HepG2 (cell line): Measurements from ENCODE around the gene AHSG. TPM values are rescaled to one million over a fixed set of nuclear protein-coding genes. Genes with fewer than 3 reads are reported as not detected.

ENCODE experiments used
- ARNT ChIP-seq: fragments of 450-650 bp; IDR thresholded peaks from 2 replicates; pipeline ENCODE4 v1.6.1; 2017
- PCBP1 ChIP-seq: fragments of 200-400 bp; formaldehyde crosslinking; IDR thresholded peaks from 2 replicates; pipeline ENCODE4 v1.6.1; 2017; ENCODE audit warnings: mild to moderate bottlenecking, low read depth, low read length, borderline replicate concordance
- SOX5 ChIP-seq: IDR thresholded peaks from 2 replicates; pipeline ENCODE4 v1.6.1; 2016; ENCODE audit warnings: borderline replicate concordance
- U2AF2 ChIP-seq: fragments of 200-400 bp; formaldehyde crosslinking; IDR thresholded peaks from 2 replicates; pipeline ENCODE4 v1.6.1; 2017; ENCODE audit warnings: low read depth, mild to moderate bottlenecking, low read length
- ZNF746 ChIP-seq: sonication (generic); formaldehyde crosslinking; IDR thresholded peaks from 2 replicates; pipeline ENCODE4 v1.8.0; 2022; ENCODE audit warnings: mild to moderate bottlenecking, missing genetic modification reagents
- polyA plus RNA-seq, 8 experiments: library from polyadenylated mRNA; depleted of rRNA in 3 of 8; stranded (reverse) in 7 of 8; unstranded in 1 of 8; fragments of >200 nt; fragmentation: Illumina TruSeq in 4 of 8; extraction: Trizol in 4 of 8; gene quantifications; 2 replicates each; pipeline versions ENCODE4 v1.2.1 to v1.2.3, GENCODE V29; 2011 to 2016; ENCODE audit warnings: low read depth in 4 of 8, missing spikeins in 1 of 8, mixed read lengths in 1 of 8; ENCODE audit not compliant: insufficient read depth in 1 of 8
- total RNA-seq, 5 experiments: library from RNA; depleted of rRNA; stranded (reverse); fragments of >200 nt; fragmentation: Illumina TruSeq; extraction: Trizol; gene quantifications; 2 replicates each; pipeline ENCODE4 v1.2.3, GENCODE V29; 2016; ENCODE audit warnings: low read depth in 1 of 5
- TF ChIP-seq, protein P1 (sequence below): sonication (generic); formaldehyde crosslinking; IDR thresholded peaks from 2 replicates; pipeline ENCODE4 v1.4.0; 2020; ENCODE audit warnings: missing genetic modification reagents
- TF ChIP-seq, protein P2 (sequence below): sonication (generic); formaldehyde crosslinking; IDR thresholded peaks from 2 replicates; pipeline ENCODE4 v1.5.0; 2020; ENCODE audit warnings: missing genetic modification reagents, mild to moderate bottlenecking, borderline replicate concordance
- TF ChIP-seq, protein P3 (sequence below): sonication (generic); formaldehyde crosslinking; IDR thresholded peaks from 2 replicates; pipeline ENCODE4 v1.4.0; 2020; ENCODE audit warnings: mild to moderate bottlenecking, missing genetic modification reagents
- TF ChIP-seq, protein P4 (sequence below), 2 experiments: fragments of 450-650 bp in 1 of 2; sonication (generic) in 1 of 2; formaldehyde crosslinking in 1 of 2; IDR thresholded peaks; 2 replicates each; pipeline versions ENCODE4 v1.6.1 to v1.8.0; 2016 to 2022; ENCODE audit warnings: antibody characterized with exemption in 1 of 2, mild to moderate bottlenecking in 1 of 2, missing genetic modification reagents in 1 of 2
- TF ChIP-seq, protein P5 (sequence below): sonication (generic); formaldehyde crosslinking; IDR thresholded peaks from 2 replicates; pipeline ENCODE4 v1.5.1; 2020; ENCODE audit warnings: mild to moderate bottlenecking, missing genetic modification reagents

Gene AHSG
- total and polyA plus RNA-seq, 2 of the 13 experiments (the other 11 are each of a cell fraction or from before 2014, with no cell fraction given): 2,043 to 19,152 TPM

GRCh38 chr3:186612721-186613636, at the start of gene AHSG (continued):
- TF ChIP-seq, protein P1, sequence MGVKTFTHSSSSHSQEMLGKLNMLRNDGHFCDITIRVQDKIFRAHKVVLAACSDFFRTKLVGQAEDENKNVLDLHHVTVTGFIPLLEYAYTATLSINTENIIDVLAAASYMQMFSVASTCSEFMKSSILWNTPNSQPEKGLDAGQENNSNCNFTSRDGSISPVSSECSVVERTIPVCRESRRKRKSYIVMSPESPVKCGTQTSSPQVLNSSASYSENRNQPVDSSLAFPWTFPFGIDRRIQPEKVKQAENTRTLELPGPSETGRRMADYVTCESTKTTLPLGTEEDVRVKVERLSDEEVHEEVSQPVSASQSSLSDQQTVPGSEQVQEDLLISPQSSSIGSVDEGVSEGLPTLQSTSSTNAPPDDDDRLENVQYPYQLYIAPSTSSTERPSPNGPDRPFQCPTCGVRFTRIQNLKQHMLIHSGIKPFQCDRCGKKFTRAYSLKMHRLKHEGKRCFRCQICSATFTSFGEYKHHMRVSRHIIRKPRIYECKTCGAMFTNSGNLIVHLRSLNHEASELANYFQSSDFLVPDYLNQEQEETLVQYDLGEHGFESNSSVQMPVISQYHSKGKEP (CRISPR knock-in tag): 0 out of 2 replicates have a peak, but pooled peaks have one; percentile 31
- TF ChIP-seq U2AF2 (no peak), ARNT (no peak), PCBP1 (no peak), SOX5 (peak; percentile 71; the same call in 1 of the 2 replicates), ZNF746 (peak; percentile 45; the same call in 1 of the 2 replicates)
- TF ChIP-seq, protein P2, sequence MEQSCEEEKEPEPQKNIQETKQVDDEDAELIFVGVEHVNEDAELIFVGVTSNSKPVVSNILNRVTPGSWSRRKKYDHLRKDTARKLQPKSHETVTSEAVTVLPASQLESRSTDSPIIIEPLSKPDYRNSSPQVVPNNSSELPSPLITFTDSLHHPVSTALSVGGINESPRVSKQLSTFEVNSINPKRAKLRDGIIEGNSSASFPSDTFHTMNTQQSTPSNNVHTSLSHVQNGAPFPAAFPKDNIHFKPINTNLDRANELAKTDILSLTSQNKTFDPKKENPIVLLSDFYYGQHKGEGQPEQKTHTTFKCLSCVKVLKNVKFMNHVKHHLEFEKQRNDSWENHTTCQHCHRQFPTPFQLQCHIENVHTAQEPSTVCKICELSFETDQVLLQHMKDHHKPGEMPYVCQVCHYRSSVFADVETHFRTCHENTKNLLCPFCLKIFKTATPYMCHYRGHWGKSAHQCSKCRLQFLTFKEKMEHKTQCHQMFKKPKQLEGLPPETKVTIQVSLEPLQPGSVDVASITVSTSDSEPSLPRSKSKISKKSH (CRISPR knock-in tag): peak; percentile 42; the same call in 1 of the 2 replicates
- TF ChIP-seq, protein P3, sequence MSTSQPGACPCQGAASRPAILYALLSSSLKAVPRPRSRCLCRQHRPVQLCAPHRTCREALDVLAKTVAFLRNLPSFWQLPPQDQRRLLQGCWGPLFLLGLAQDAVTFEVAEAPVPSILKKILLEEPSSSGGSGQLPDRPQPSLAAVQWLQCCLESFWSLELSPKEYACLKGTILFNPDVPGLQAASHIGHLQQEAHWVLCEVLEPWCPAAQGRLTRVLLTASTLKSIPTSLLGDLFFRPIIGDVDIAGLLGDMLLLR (CRISPR knock-in tag): 0 out of 2 replicates have a peak, but pooled peaks have one; percentile 51
- TF ChIP-seq, protein P4, sequence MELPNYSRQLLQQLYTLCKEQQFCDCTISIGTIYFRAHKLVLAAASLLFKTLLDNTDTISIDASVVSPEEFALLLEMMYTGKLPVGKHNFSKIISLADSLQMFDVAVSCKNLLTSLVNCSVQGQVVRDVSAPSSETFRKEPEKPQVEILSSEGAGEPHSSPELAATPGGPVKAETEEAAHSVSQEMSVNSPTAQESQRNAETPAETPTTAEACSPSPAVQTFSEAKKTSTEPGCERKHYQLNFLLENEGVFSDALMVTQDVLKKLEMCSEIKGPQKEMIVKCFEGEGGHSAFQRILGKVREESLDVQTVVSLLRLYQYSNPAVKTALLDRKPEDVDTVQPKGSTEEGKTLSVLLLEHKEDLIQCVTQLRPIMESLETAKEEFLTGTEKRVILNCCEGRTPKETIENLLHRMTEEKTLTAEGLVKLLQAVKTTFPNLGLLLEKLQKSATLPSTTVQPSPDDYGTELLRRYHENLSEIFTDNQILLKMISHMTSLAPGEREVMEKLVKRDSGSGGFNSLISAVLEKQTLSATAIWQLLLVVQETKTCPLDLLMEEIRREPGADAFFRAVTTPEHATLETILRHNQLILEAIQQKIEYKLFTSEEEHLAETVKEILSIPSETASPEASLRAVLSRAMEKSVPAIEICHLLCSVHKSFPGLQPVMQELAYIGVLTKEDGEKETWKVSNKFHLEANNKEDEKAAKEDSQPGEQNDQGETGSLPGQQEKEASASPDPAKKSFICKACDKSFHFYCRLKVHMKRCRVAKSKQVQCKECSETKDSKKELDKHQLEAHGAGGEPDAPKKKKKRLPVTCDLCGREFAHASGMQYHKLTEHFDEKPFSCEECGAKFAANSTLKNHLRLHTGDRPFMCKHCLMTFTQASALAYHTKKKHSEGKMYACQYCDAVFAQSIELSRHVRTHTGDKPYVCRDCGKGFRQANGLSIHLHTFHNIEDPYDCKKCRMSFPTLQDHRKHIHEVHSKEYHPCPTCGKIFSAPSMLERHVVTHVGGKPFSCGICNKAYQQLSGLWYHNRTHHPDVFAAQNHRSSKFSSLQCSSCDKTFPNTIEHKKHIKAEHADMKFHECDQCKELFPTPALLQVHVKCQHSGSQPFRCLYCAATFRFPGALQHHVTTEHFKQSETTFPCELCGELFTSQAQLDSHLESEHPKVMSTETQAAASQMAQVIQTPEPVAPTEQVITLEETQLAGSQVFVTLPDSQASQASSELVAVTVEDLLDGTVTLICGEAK (IDR thresholded peaks at IDR 0.05): no peak
- TF ChIP-seq, protein P4 (CRISPR knock-in tag; IDR thresholded peaks at IDR 0.05): peak; percentile 29; the same call in 1 of the 2 replicates
- TF ChIP-seq, protein P5, sequence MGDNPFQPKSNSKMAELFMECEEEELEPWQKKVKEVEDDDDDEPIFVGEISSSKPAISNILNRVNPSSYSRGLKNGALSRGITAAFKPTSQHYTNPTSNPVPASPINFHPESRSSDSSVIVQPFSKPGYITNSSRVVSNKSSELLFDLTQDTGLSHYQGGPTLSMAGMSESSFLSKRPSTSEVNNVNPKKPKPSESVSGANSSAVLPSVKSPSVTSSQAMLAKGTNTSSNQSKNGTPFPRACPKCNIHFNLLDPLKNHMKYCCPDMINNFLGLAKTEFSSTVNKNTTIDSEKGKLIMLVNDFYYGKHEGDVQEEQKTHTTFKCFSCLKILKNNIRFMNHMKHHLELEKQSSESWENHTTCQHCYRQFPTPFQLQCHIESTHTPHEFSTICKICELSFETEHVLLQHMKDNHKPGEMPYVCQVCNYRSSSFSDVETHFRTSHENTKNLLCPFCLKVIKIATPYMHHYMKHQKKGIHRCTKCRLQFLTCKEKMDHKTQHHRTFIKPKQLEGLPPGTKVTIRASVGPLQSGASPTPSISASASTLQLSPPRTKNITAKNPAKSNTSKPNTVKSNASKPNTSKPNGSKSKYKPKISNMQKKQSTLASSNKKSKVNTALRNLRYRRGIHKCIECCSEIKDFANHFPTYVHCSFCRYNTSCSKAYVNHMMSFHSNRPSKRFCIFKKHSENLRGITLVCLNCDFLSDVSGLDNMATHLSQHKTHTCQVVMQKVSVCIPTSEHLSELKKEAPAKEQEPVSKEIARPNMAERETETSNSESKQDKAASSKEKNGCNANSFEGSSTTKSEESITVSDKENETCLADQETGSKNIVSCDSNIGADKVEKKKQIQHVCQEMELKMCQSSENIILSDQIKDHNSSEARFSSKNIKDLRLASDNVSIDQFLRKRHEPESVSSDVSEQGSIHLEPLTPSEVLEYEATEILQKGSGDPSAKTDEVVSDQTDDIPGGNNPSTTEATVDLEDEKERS (CRISPR knock-in tag): peak; percentile 90
